ENCODE results near the gene TAF10. TPM values are rescaled to one million over a fixed set of nuclear protein-coding genes. Genes with fewer than 3 reads are reported as not detected.

The TAF10 gene
- polyA plus RNA-seq, 1 of the 3 experiments (the other 2 are of a cell fraction) = 213 TPM

DNA sequence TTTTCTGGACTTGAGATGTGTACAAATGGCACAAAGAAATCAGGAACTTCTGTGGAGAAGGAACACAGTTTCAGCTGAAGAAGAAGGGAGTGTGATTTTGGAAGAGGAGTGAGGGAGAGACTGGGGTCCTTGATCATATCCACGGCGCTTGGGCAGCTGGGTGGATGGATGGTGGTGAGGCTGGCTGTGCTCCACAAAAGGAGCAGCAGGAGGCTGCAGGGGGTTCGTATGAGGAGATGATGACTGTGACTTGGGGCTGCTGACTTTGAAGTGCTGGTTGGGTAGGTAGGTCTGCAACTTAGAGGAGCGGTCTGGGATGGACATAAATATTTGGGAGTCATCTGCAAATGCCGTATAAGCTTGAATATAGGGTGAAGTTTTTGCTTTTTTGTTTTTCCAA is 44.9 kb upstream of the TAF10 start:
- Histone ChIP-seq H3K36me3 (replicated peaks in 1 of 2; ENCODE audit: control insufficient read depth in 1 of 2, insufficient read depth in 2 of 2, low read length in 1 of 2) (no peaks in the 10 kb centered on the region), H3K79me2 (ENCODE audit: insufficient read depth) (no peaks in the 10 kb centered on the region), H3K4me2 (no peak overlapping the region), H3K9me3 (no peaks in the 10 kb centered on the region), H3K9me2 (no peaks in the 10 kb centered on the region), H3K4me1 (ENCODE audit: control insufficient read depth in 1 of 2, insufficient read depth in 2 of 2, low read depth in 1 of 2, low read length in 1 of 2) (peaks cover 0 to 25% of the 10 kb centered on the region in 2 experiments; a peak in 1 of 4 replicates), H3K4me3 (ENCODE audit: low read depth in 2 of 2, low read length in 1 of 2) (no peak overlapping the region), H3K27ac (ENCODE audit: low read depth in 2 of 2, low read length in 1 of 2) (no peak overlapping the region), H3K27me3 (ENCODE audit: insufficient read depth) (no peaks in the 10 kb centered on the region), H3K9ac (no peak overlapping the region), H4K20me1 (ENCODE audit: insufficient read depth) (no peaks in the 10 kb centered on the region), H3F3A (replicated peaks; ENCODE audit: insufficient read depth) (peaks cover 4% of the 10 kb centered on the region), H2AFZ (ENCODE audit: low read depth) (no peak overlapping the region)
- no peak for TF ChIP-seq REST (IDR thresholded peaks at IDR 0.05; ENCODE audit: low read depth, low read length)
- no peak for TF ChIP-seq SIN3A (IDR thresholded peaks at IDR 0.05; ENCODE audit: borderline replicate concordance, low read depth, low read length)
- TF ChIP-seq EP300 (IDR thresholded peaks at IDR 0.05; ENCODE audit: borderline replicate concordance in 1 of 2, low read depth in 1 of 2, low read length in 1 of 2) = no peak
- TF ChIP-seq MEF2A (IDR thresholded peaks at IDR 0.05; ENCODE audit: borderline replicate concordance, low read depth) = no peak
- no peak for TF ChIP-seq TCF12 (IDR thresholded peaks at IDR 0.05)
- TF ChIP-seq USF2 (IDR thresholded peaks at IDR 0.05; ENCODE audit: borderline replicate concordance, low read depth, low read length) = no peak
- TF ChIP-seq CHD2 (IDR thresholded peaks at IDR 0.05; ENCODE audit: low read length, partially characterized antibody) = no peak
- no peak for TF ChIP-seq TAF1 (IDR thresholded peaks at IDR 0.05; ENCODE audit: borderline replicate concordance, low read depth, low read length)
- no peak for TF ChIP-seq GABPA (IDR thresholded peaks at IDR 0.05; ENCODE audit: low read depth)
- TF ChIP-seq ELF1 (IDR thresholded peaks at IDR 0.05) = no peak
- TF ChIP-seq, protein P1, sequence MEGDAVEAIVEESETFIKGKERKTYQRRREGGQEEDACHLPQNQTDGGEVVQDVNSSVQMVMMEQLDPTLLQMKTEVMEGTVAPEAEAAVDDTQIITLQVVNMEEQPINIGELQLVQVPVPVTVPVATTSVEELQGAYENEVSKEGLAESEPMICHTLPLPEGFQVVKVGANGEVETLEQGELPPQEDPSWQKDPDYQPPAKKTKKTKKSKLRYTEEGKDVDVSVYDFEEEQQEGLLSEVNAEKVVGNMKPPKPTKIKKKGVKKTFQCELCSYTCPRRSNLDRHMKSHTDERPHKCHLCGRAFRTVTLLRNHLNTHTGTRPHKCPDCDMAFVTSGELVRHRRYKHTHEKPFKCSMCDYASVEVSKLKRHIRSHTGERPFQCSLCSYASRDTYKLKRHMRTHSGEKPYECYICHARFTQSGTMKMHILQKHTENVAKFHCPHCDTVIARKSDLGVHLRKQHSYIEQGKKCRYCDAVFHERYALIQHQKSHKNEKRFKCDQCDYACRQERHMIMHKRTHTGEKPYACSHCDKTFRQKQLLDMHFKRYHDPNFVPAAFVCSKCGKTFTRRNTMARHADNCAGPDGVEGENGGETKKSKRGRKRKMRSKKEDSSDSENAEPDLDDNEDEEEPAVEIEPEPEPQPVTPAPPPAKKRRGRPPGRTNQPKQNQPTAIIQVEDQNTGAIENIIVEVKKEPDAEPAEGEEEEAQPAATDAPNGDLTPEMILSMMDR (IDR thresholded peaks at IDR 0.05) = no peak
- CTCF ChIA-PET = interaction anchor here (0.8 to 3.3 kb wide), 6 partner anchors 10 to 49 kb away, joined by 3 to 11 read pairs (median 8); partner anchors contain the start of gene MRPL17
- no peak for DNase-seq
- POLR2A ChIA-PET = no interaction called here
- 83% methylated on average over 5 of the region's 5 CpGs for WGBS (ENCODE audit: low lambda C conversion rate)

All from SK-N-SH (cell line).